Measurements from ENCODE around the gene PALLD. TPM values are rescaled to one million over a fixed set of nuclear protein-coding genes. Genes with fewer than 3 reads are reported as not detected.

The PALLD gene
- total and polyA plus RNA-seq, 2 of the 8 experiments (the other 6 are each of a cell fraction or from before 2014, with no cell fraction given): 10.5 to 25.0 TPM

- POLR2A ChIA-PET (ENCODE audit: partially characterized antibody): interaction anchor here (1.3 to 3.9 kb wide), 3 partner anchors 11 to 12 kb away, joined by 4 to 32 read pairs (median 15); no protein-coding TSS in a partner anchor
- no peaks in the 10 kb centered on the region for H3K27me3 ChIP-seq (replicated peaks in 1 of 4; ENCODE audit: control insufficient read depth in 3 of 4, extremely low read depth in 1 of 4, insufficient read depth in 3 of 4, low read length in 3 of 4)
- H3K4me3 ChIP-seq (ENCODE audit: extremely low read depth in 1 of 4, insufficient read depth in 2 of 4, low read depth in 3 of 4, low read length in 4 of 4): no peak overlapping the region
- peak overlapping the region; percentile 35; the same call in 1 of the 2 replicates for H2BK12ac ChIP-seq (ENCODE audit: low read depth, low read length)
- peaks cover 0 to 25% of the 10 kb centered on the region in 2 experiments; a peak in 2 of 4 replicates for H3K79me2 ChIP-seq (ENCODE audit: control insufficient read depth in 1 of 2, insufficient read depth in 2 of 2, low read length in 2 of 2)
- no peaks in the 10 kb centered on the region for H3K23me2 ChIP-seq (ENCODE audit: low read depth, low read length)
- no peak overlapping the region for H3K4ac ChIP-seq (replicated peaks; ENCODE audit: insufficient read length, low read depth, low read length)
- H3K4me1 ChIP-seq (replicated peaks in 1 of 4; ENCODE audit: control insufficient read depth in 3 of 4, insufficient read depth in 4 of 4, low read length in 3 of 4): peaks cover 10 to 42% (median 26%) of the 10 kb centered on the region in 4 experiments
- 84% methylated on average over 7 of the region's 7 CpGs; no CpG with 5 or more reads in 1 of the 2 experiments for WGBS, 2 experiments (ENCODE audit: extremely low coverage in 1 of 2, insufficient coverage in 1 of 2, insufficient read length in 1 of 2, insufficient replicate concordance in 2 of 2, low coverage in 1 of 2, low lambda C conversion rate in 2 of 2, missing lambda C conversion rate in 1 of 2)
- DNase-seq (ENCODE audit: low read depth in 1 of 2, low spot score in 2 of 2) (no peak), FAIRE-seq (no peak)
- no peak overlapping the region for H2AK5ac ChIP-seq (ENCODE audit: low read depth, low read length)
- no peak overlapping the region for H2BK5ac ChIP-seq (ENCODE audit: low read depth, low read length)
- CTCF ChIA-PET (ENCODE audit: partially characterized antibody): interaction anchor here (1.2 to 4.9 kb wide), 4 partner anchors 9 to 133 kb away, joined by 4 to 26 read pairs (median 6); no protein-coding TSS in a partner anchor
- H3K9ac ChIP-seq (replicated peaks in 1 of 4; ENCODE audit: extremely low read depth in 1 of 4, low read depth in 3 of 4, low read length in 3 of 4): no peak overlapping the region
- no peak overlapping the region for H2BK20ac ChIP-seq (ENCODE audit: low read length)
- H4K8ac ChIP-seq (ENCODE audit: extremely low read depth, insufficient read depth, low read length): no peak overlapping the region
- H3K18ac ChIP-seq (ENCODE audit: extremely low read depth, low read length): no peak overlapping the region
- no peaks in the 10 kb centered on the region for H4K20me1 ChIP-seq (replicated peaks in 1 of 2; ENCODE audit: control insufficient read depth in 1 of 2, insufficient read depth in 2 of 2, low read length in 2 of 2)
- no peak overlapping the region for H2AFZ ChIP-seq (ENCODE audit: low read length)
- H3K27ac ChIP-seq (ENCODE audit: low read depth, low read length): no peak overlapping the region
- no peaks in the 10 kb centered on the region for H3K9me3 ChIP-seq (ENCODE audit: insufficient read depth in 2 of 2, low read depth in 1 of 2, low read length in 1 of 2)
- H3K4me2 ChIP-seq (ENCODE audit: insufficient read depth in 1 of 2, low read depth in 2 of 2, low read length in 2 of 2): no peak overlapping the region
- no peaks in the 10 kb centered on the region for H3K36me3 ChIP-seq (ENCODE audit: control insufficient read depth in 2 of 4, insufficient read depth in 4 of 4, low read length in 3 of 4)
- peak overlapping the region; percentile 45 for H4K91ac ChIP-seq (replicated peaks; ENCODE audit: insufficient read length, low read length)
- no peak overlapping the region for H2BK15ac ChIP-seq (ENCODE audit: low read length)
- H3K23ac ChIP-seq (ENCODE audit: insufficient read length): no peak overlapping the region
- no peak overlapping the region for H3K56ac ChIP-seq (replicated peaks; ENCODE audit: insufficient read length, low read depth, low read length)
- H3K79me1 ChIP-seq (ENCODE audit: low read depth, low read length): no peaks in the 10 kb centered on the region
- no peak overlapping the region for H4K5ac ChIP-seq (ENCODE audit: insufficient read length, low read depth, low read length)
- H2BK120ac ChIP-seq (replicated peaks; ENCODE audit: low read depth, low read length): no peak overlapping the region
- H3K14ac ChIP-seq (ENCODE audit: insufficient read length): no peak overlapping the region
- TF ChIP-seq SP2 (IDR thresholded peaks at IDR 0.05; ENCODE audit: low read length): no peak
- TF ChIP-seq HDAC6 (IDR thresholded peaks at IDR 0.05; ENCODE audit: low read depth, low read length): no peak
Observed at GRCh38 chr4:168843635-168844034, 346.8 kb downstream of the PALLD start.

Data from H1 (cell line).